Liver (tissue), 9 donors: ENCODE data around the gene PRDX2. TPM values are rescaled to one million over a fixed set of nuclear protein-coding genes. Genes with fewer than 3 reads are reported as not detected.

ENCODE experiments used
- DNase-seq: peaks from one replicate; pipeline ENCODE4 v3.0.0-alpha.2; 2017; ENCODE audit warnings: low spot score
- H3K27ac ChIP-seq, 2 donors: one replicate each; pipeline ENCODE4 v1.7.0; 2013; ENCODE audit warnings: inconsistent platforms in 2 of 2, low read length in 2 of 2, control low read depth in 1 of 2, low read depth in 1 of 2, mild to moderate bottlenecking in 1 of 2
- H3K27me3 ChIP-seq, 4 donors: one replicate each; pipeline versions ENCODE4 v1.6.1 to v1.7.0; 2013; ENCODE audit warnings: low read length in 3 of 4, inconsistent platforms in 1 of 4, mild to moderate bottlenecking in 1 of 4, moderate library complexity in 1 of 4; ENCODE audit not compliant: control insufficient read depth in 4 of 4, insufficient read depth in 4 of 4
- H3K36me3 ChIP-seq, 4 donors: one replicate each; pipeline versions ENCODE4 v1.6.1 to v1.7.0; 2013; ENCODE audit warnings: low read length in 3 of 4, mild to moderate bottlenecking in 3 of 4, low read depth in 1 of 4, moderate library complexity in 1 of 4; ENCODE audit not compliant: control insufficient read depth in 4 of 4, insufficient read depth in 3 of 4
- H3K4me1 ChIP-seq, 4 donors: one replicate each; pipeline versions ENCODE4 v1.6.1 to v1.7.0; 2013; ENCODE audit warnings: low read length in 3 of 4, mild to moderate bottlenecking in 3 of 4, moderate library complexity in 1 of 4; ENCODE audit not compliant: control insufficient read depth in 4 of 4, insufficient read depth in 4 of 4
- H3K4me3 ChIP-seq, 3 donors: one replicate each; pipeline versions ENCODE4 v1.6.1 to v1.7.0; 2013; ENCODE audit warnings: low read length in 3 of 3, control low read depth in 1 of 3, low read depth in 1 of 3, mild to moderate bottlenecking in 1 of 3
- H3K9ac ChIP-seq, 2 donors: one replicate each; pipeline ENCODE4 v1.7.0; 2013; ENCODE audit warnings: low read length in 2 of 2, mild to moderate bottlenecking in 2 of 2, moderate library complexity in 2 of 2, control low read depth in 1 of 2, low read depth in 1 of 2
- H3K9me3 ChIP-seq, 4 donors: one replicate each; pipeline versions ENCODE4 v1.6.1 to v1.7.0; 2013; ENCODE audit warnings: low read length in 3 of 4; ENCODE audit not compliant: control insufficient read depth in 4 of 4
- EGR1 ChIP-seq, 2 donors: IDR thresholded peaks; 2 replicates each; pipeline ENCODE4 v1.6.1; 2016 to 2018; ENCODE audit warnings: antibody characterized with exemption in 2 of 2, low read depth in 2 of 2
- FOXA1 ChIP-seq: IDR thresholded peaks from 2 replicates; pipeline ENCODE4 v1.6.1; 2016; ENCODE audit warnings: antibody characterized with exemption
- FOXA2 ChIP-seq: IDR thresholded peaks from 2 replicates; pipeline ENCODE4 v1.6.1; 2016; ENCODE audit warnings: antibody characterized with exemption
- GABPA ChIP-seq, 2 donors: IDR thresholded peaks in 1 of 2; conservative IDR thresholded peaks in 1 of 2; 2 replicates each; pipeline ENCODE4 v1.6.1; 2016; ENCODE audit warnings: antibody characterized with exemption in 2 of 2, mild to moderate bottlenecking in 1 of 2, moderate library complexity in 1 of 2
- HNF4G ChIP-seq: IDR thresholded peaks from 2 replicates; pipeline ENCODE4 v1.6.1; 2016; ENCODE audit warnings: antibody characterized with exemption
- JUND ChIP-seq, 2 donors: IDR thresholded peaks; 2 replicates each; pipeline ENCODE4 v1.6.1; 2016; ENCODE audit warnings: antibody characterized with exemption in 2 of 2
- RXRA ChIP-seq, 2 donors: IDR thresholded peaks; 2 replicates each; pipeline ENCODE4 v1.6.1; 2017 to 2018; ENCODE audit warnings: antibody characterized with exemption in 2 of 2, mild to moderate bottlenecking in 1 of 2
- SP1 ChIP-seq: IDR thresholded peaks from 2 replicates; pipeline ENCODE4 v1.6.1; 2018; ENCODE audit warnings: antibody characterized with exemption, mild to moderate bottlenecking
- WGBS: extraction: QIAGEN DNeasy Blood & Tissue Kit; methylation state at CpG from one replicate; pipeline ENCODE4 v1.1.7; 2013; 5-methylcytosine and 5-hydroxymethylcytosine counted together
- polyA plus RNA-seq, 2 donors: library from polyadenylated mRNA; stranded (reverse) in 1 of 2; unstranded in 1 of 2; fragments of 200-250 nt in 1 of 2; fragments of >200 nt in 1 of 2; fragmentation: Nextera tagmentation in 1 of 2; extraction: Ambion mirVana in 1 of 2; gene quantifications; one replicate each; pipeline versions ENCODE4 v1.2.1 to v1.2.3, GENCODE V29; 2013 to 2015
- total RNA-seq, 2 donors: library from RNA; depleted of rRNA; stranded (reverse); fragments of >200 nt; gene quantifications; one replicate each; pipeline ENCODE4 v1.2.3, GENCODE V29; 2014
- TF ChIP-seq, protein P1 (sequence below): fragments of 150-350 bp; IDR thresholded peaks from 2 replicates; pipeline ENCODE4 v1.5.1; 2017; ENCODE audit warnings: improper control_type of control experiment, low read depth, low read length; ENCODE audit not compliant: missing input control
- TF ChIP-seq, protein P2 (sequence below): IDR thresholded peaks from 2 replicates; pipeline ENCODE4 v1.6.1; 2016; ENCODE audit warnings: antibody characterized with exemption
- TF ChIP-seq, protein P3 (sequence below): IDR thresholded peaks from 2 replicates; pipeline ENCODE4 v1.6.1; 2016; ENCODE audit warnings: antibody characterized with exemption, mild to moderate bottlenecking
- TF ChIP-seq, protein P4 (sequence below): IDR thresholded peaks from 2 replicates; pipeline ENCODE4 v1.6.1; 2016; ENCODE audit warnings: antibody characterized with exemption
- donor health status: healthy.
- donor health status: healthy.
- donor health status: healthy.
- donor health status: healthy.
- donor health status: healthy.

PRDX2 gene
- total and polyA plus RNA-seq, 4 donors: 222 to 1,737 (median 283) TPM

DNA sequence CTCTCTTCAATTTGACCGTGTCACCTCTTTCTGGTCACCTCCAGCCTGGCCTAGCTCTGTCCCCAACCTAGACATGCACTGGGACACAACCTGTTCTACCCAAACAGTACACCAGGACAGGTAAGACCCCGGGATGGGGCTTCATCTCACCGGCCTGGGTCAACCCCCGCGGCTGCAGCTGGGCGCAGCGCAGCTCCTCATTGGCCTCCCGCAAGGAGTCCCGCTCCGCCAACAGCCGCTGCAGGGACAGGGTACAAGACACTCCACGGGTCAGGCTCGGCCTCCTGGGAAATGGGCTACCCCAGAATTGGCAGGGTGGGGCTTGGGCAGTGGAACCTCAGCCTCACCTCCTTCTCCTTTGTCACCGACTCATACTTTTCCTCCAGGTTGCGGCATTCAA lies 33.9 kb downstream of the PRDX2 start:
- peaks cover 0 to 14% (median under 1%) of the 10 kb centered on the region in 4 donors for H3K4me1 ChIP-seq
- no peaks in the 10 kb centered on the region for H3K27me3 ChIP-seq
- no peaks in the 10 kb centered on the region for H3K9me3 ChIP-seq
- no peak for DNase-seq
- peaks cover 9 to 34% (median 14%) of the 10 kb centered on the region in 4 donors for H3K36me3 ChIP-seq
- 97% methylated on average over 15 of the region's 15 CpGs for WGBS
- H3K9ac ChIP-seq: no peak overlapping the region
- H3K4me3 ChIP-seq: no peak overlapping the region
- H3K27ac ChIP-seq: no peak overlapping the region
- TF ChIP-seq, protein P1, sequence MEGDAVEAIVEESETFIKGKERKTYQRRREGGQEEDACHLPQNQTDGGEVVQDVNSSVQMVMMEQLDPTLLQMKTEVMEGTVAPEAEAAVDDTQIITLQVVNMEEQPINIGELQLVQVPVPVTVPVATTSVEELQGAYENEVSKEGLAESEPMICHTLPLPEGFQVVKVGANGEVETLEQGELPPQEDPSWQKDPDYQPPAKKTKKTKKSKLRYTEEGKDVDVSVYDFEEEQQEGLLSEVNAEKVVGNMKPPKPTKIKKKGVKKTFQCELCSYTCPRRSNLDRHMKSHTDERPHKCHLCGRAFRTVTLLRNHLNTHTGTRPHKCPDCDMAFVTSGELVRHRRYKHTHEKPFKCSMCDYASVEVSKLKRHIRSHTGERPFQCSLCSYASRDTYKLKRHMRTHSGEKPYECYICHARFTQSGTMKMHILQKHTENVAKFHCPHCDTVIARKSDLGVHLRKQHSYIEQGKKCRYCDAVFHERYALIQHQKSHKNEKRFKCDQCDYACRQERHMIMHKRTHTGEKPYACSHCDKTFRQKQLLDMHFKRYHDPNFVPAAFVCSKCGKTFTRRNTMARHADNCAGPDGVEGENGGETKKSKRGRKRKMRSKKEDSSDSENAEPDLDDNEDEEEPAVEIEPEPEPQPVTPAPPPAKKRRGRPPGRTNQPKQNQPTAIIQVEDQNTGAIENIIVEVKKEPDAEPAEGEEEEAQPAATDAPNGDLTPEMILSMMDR: no peak
- TF ChIP-seq, protein P2, sequence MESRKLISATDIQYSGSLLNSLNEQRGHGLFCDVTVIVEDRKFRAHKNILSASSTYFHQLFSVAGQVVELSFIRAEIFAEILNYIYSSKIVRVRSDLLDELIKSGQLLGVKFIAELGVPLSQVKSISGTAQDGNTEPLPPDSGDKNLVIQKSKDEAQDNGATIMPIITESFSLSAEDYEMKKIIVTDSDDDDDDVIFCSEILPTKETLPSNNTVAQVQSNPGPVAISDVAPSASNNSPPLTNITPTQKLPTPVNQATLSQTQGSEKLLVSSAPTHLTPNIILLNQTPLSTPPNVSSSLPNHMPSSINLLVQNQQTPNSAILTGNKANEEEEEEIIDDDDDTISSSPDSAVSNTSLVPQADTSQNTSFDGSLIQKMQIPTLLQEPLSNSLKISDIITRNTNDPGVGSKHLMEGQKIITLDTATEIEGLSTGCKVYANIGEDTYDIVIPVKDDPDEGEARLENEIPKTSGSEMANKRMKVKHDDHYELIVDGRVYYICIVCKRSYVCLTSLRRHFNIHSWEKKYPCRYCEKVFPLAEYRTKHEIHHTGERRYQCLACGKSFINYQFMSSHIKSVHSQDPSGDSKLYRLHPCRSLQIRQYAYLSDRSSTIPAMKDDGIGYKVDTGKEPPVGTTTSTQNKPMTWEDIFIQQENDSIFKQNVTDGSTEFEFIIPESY: no peak
- no peak for TF ChIP-seq GABPA (IDR thresholded peaks at IDR 0.05 in 1 of 2, conservative IDR thresholded peaks at IDR 0.05 in 1 of 2)
- no peak for TF ChIP-seq SP1
- TF ChIP-seq, protein P3, sequence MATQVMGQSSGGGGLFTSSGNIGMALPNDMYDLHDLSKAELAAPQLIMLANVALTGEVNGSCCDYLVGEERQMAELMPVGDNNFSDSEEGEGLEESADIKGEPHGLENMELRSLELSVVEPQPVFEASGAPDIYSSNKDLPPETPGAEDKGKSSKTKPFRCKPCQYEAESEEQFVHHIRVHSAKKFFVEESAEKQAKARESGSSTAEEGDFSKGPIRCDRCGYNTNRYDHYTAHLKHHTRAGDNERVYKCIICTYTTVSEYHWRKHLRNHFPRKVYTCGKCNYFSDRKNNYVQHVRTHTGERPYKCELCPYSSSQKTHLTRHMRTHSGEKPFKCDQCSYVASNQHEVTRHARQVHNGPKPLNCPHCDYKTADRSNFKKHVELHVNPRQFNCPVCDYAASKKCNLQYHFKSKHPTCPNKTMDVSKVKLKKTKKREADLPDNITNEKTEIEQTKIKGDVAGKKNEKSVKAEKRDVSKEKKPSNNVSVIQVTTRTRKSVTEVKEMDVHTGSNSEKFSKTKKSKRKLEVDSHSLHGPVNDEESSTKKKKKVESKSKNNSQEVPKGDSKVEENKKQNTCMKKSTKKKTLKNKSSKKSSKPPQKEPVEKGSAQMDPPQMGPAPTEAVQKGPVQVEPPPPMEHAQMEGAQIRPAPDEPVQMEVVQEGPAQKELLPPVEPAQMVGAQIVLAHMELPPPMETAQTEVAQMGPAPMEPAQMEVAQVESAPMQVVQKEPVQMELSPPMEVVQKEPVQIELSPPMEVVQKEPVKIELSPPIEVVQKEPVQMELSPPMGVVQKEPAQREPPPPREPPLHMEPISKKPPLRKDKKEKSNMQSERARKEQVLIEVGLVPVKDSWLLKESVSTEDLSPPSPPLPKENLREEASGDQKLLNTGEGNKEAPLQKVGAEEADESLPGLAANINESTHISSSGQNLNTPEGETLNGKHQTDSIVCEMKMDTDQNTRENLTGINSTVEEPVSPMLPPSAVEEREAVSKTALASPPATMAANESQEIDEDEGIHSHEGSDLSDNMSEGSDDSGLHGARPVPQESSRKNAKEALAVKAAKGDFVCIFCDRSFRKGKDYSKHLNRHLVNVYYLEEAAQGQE: no peak
- TF ChIP-seq, protein P4, sequence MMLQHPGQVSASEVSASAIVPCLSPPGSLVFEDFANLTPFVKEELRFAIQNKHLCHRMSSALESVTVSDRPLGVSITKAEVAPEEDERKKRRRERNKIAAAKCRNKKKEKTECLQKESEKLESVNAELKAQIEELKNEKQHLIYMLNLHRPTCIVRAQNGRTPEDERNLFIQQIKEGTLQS: no peak
- TF ChIP-seq EGR1 (IDR thresholded peaks at IDR 0.05; ENCODE audit: low read depth in 2 of 2): no peak
- no peak for TF ChIP-seq RXRA (IDR thresholded peaks at IDR 0.05)
- TF ChIP-seq FOXA1: no peak

DNA sequence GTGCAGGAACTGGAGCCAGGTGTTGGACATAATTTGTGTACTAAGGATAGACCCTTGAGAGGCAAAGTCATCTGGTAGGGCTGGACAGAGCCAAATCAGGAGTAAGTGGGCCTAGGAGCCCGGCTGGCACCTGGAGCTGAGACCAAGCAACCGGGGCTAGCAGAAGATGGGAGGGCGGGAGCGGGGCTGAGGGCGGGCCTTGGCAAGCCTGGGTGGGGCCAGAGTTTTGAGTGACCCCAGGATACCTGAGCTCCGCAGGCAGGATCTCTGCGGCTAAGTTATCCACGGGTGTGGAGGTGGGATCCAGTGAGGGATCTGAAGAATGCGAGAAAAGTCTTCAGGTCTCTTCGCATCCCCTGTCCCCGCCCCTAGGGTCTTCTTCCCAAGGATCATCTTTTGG lies 34.5 kb downstream of the PRDX2 start:
- H3K27ac ChIP-seq: no peak overlapping the region
- H3K9ac ChIP-seq: no peak overlapping the region
- WGBS: 98% methylated on average over 11 of the region's 11 CpGs
- no peaks in the 10 kb centered on the region for H3K27me3 ChIP-seq
- H3K36me3 ChIP-seq: peaks cover 9 to 34% (median 14%) of the 10 kb centered on the region in 4 donors
- TF ChIP-seq, protein P3: no peak
- TF ChIP-seq JUND (IDR thresholded peaks at IDR 0.05) (no peak), HNF4G (no peak), SP1 (no peak), GABPA (IDR thresholded peaks at IDR 0.05 in 1 of 2, conservative IDR thresholded peaks at IDR 0.05 in 1 of 2) (no peak), FOXA1 (no peak), FOXA2 (no peak), EGR1 (IDR thresholded peaks at IDR 0.05; ENCODE audit: low read depth in 2 of 2) (no peak)
- TF ChIP-seq, protein P4: no peak
- TF ChIP-seq, protein P1: no peak
- TF ChIP-seq, protein P2: no peak
- DNase-seq: no peak
- H3K4me1 ChIP-seq: peaks cover 0 to 14% (median under 1%) of the 10 kb centered on the region in 4 donors
- H3K9me3 ChIP-seq: no peaks in the 10 kb centered on the region
- no peak overlapping the region for H3K4me3 ChIP-seq
